ENCODE measurements around the gene WDR77. TPM values are rescaled to one million over a fixed set of nuclear protein-coding genes. Genes with fewer than 3 reads are reported as not detected.

Gene WDR77
- total and polyA plus RNA-seq, 2 of the 13 experiments (the other 11 are each of a cell fraction or from before 2014, with no cell fraction given), result 90.6 to 108 TPM

DNA sequence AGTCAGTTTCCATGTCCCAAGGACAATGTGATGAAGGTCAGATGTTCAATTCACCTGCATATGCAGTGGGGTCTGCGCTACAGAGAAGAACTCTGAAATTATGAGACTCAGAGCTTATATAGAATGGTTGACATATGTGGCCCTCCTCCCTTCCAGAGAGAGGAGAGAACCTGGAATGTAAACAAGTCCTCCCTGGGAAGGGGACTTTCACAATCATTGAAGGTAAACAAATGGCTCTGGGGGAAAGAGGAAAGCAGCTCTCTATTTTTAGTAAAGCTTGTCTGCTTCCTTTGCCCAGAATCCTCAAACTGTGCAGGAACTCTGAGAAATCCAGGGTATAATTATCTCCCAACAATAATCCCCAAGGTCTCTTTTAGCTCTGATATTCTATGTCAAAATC is 31.3 kb downstream of the WDR77 start (continued):
- TF ChIP-seq, protein P1, sequence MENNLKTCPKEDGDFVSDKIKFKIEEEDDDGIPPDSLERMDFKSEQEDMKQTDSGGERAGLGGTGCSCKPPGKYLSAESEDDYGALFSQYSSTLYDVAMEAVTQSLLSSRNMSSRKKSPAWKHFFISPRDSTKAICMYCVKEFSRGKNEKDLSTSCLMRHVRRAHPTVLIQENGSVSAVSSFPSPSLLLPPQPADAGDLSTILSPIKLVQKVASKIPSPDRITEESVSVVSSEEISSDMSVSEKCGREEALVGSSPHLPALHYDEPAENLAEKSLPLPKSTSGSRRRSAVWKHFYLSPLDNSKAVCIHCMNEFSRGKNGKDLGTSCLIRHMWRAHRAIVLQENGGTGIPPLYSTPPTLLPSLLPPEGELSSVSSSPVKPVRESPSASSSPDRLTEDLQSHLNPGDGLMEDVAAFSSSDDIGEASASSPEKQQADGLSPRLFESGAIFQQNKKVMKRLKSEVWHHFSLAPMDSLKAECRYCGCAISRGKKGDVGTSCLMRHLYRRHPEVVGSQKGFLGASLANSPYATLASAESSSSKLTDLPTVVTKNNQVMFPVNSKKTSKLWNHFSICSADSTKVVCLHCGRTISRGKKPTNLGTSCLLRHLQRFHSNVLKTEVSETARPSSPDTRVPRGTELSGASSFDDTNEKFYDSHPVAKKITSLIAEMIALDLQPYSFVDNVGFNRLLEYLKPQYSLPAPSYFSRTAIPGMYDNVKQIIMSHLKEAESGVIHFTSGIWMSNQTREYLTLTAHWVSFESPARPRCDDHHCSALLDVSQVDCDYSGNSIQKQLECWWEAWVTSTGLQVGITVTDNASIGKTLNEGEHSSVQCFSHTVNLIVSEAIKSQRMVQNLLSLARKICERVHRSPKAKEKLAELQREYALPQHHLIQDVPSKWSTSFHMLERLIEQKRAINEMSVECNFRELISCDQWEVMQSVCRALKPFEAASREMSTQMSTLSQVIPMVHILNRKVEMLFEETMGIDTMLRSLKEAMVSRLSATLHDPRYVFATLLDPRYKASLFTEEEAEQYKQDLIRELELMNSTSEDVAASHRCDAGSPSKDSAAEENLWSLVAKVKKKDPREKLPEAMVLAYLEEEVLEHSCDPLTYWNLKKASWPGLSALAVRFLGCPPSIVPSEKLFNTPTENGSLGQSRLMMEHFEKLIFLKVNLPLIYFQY (CRISPR knock-in tag; IDR thresholded peaks at IDR 0.05; ENCODE audit: borderline replicate concordance), result no peak
- TF ChIP-seq, protein P2, sequence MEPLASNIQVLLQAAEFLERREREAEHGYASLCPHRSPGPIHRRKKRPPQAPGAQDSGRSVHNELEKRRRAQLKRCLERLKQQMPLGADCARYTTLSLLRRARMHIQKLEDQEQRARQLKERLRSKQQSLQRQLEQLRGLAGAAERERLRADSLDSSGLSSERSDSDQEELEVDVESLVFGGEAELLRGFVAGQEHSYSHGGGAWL (CRISPR knock-in tag; IDR thresholded peaks at IDR 0.05), result no peak
- no peak for TF ChIP-seq HNRNPL (IDR thresholded peaks at IDR 0.05; ENCODE audit: low read depth, low read length)
- no peak for TF ChIP-seq NR3C1 (CRISPR knock-in tag; IDR thresholded peaks at IDR 0.05)
- TF ChIP-seq, protein P3, sequence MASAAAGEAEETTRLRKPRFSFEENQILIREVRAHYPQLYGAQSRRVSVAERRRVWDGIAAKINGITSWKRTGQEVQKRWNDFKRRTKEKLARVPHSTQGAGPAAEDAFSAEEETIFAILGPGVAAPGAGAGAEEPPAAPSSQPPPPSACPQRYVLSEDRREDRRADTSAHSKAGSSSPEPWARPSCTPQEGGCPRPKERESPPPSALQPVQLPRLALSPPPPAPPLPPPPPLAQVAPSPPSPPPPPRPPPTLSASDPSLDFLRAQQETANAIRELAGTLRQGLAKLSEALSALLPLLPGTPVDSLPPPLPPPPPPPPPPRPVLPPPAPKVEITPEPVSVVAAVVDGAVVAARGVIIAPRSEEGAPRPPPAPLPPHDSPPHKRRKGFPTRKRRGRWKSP (CRISPR knock-in tag; IDR thresholded peaks at IDR 0.05), result no peak
- TF ChIP-seq, protein P4, sequence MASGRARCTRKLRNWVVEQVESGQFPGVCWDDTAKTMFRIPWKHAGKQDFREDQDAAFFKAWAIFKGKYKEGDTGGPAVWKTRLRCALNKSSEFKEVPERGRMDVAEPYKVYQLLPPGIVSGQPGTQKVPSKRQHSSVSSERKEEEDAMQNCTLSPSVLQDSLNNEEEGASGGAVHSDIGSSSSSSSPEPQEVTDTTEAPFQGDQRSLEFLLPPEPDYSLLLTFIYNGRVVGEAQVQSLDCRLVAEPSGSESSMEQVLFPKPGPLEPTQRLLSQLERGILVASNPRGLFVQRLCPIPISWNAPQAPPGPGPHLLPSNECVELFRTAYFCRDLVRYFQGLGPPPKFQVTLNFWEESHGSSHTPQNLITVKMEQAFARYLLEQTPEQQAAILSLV (CRISPR knock-in tag; IDR thresholded peaks at IDR 0.05; ENCODE audit: borderline replicate concordance), result no peak
- TF ChIP-seq MED13 (CRISPR knock-in tag; IDR thresholded peaks at IDR 0.05), result no peak
- no peak for TF ChIP-seq IRX3 (CRISPR knock-in tag; IDR thresholded peaks at IDR 0.05; ENCODE audit: borderline replicate concordance, low read depth)
- TF ChIP-seq ZNF337 (CRISPR knock-in tag; IDR thresholded peaks at IDR 0.05; ENCODE audit: borderline replicate concordance, low read depth), result no peak
- no peak for TF ChIP-seq ONECUT2 (CRISPR knock-in tag; IDR thresholded peaks at IDR 0.05)
- TF ChIP-seq ZNF333 (CRISPR knock-in tag; IDR thresholded peaks at IDR 0.05; ENCODE audit: borderline replicate concordance), result no peak
- TF ChIP-seq ZNF446 (CRISPR knock-in tag; IDR thresholded peaks at IDR 0.05), result no peak
- peak in 1 of 2 experiments; percentile 75; a peak in 2 of 4 replicates for TF ChIP-seq EP300 (IDR thresholded peaks at IDR 0.05; ENCODE audit: low read depth in 2 of 2, low read length in 2 of 2)
- TF ChIP-seq EP300 (CRISPR knock-in tag; IDR thresholded peaks at IDR 0.05; ENCODE audit: borderline replicate concordance), result no peak
- TF ChIP-seq, protein P5, sequence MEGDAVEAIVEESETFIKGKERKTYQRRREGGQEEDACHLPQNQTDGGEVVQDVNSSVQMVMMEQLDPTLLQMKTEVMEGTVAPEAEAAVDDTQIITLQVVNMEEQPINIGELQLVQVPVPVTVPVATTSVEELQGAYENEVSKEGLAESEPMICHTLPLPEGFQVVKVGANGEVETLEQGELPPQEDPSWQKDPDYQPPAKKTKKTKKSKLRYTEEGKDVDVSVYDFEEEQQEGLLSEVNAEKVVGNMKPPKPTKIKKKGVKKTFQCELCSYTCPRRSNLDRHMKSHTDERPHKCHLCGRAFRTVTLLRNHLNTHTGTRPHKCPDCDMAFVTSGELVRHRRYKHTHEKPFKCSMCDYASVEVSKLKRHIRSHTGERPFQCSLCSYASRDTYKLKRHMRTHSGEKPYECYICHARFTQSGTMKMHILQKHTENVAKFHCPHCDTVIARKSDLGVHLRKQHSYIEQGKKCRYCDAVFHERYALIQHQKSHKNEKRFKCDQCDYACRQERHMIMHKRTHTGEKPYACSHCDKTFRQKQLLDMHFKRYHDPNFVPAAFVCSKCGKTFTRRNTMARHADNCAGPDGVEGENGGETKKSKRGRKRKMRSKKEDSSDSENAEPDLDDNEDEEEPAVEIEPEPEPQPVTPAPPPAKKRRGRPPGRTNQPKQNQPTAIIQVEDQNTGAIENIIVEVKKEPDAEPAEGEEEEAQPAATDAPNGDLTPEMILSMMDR (CRISPR knock-in tag; IDR thresholded peaks at IDR 0.05), result no peak
- no peak for TF ChIP-seq ARHGAP35 (CRISPR knock-in tag; IDR thresholded peaks at IDR 0.05; ENCODE audit: borderline replicate concordance)
- TF ChIP-seq, protein P6, sequence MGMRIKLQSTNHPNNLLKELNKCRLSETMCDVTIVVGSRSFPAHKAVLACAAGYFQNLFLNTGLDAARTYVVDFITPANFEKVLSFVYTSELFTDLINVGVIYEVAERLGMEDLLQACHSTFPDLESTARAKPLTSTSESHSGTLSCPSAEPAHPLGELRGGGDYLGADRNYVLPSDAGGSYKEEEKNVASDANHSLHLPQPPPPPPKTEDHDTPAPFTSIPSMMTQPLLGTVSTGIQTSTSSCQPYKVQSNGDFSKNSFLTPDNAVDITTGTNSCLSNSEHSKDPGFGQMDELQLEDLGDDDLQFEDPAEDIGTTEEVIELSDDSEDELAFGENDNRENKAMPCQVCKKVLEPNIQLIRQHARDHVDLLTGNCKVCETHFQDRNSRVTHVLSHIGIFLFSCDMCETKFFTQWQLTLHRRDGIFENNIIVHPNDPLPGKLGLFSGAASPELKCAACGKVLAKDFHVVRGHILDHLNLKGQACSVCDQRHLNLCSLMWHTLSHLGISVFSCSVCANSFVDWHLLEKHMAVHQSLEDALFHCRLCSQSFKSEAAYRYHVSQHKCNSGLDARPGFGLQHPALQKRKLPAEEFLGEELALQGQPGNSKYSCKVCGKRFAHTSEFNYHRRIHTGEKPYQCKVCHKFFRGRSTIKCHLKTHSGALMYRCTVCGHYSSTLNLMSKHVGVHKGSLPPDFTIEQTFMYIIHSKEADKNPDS (CRISPR knock-in tag; IDR thresholded peaks at IDR 0.05), result no peak
- TF ChIP-seq ZNF605 (CRISPR knock-in tag; IDR thresholded peaks at IDR 0.05), result no peak
- TF ChIP-seq, protein P7, sequence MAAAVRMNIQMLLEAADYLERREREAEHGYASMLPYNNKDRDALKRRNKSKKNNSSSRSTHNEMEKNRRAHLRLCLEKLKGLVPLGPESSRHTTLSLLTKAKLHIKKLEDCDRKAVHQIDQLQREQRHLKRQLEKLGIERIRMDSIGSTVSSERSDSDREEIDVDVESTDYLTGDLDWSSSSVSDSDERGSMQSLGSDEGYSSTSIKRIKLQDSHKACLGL (CRISPR knock-in tag; IDR thresholded peaks at IDR 0.05), result no peak

Data from HepG2 (cell line).